ENCODE measurements around the gene BTG3.

Gene BTG3

DNA sequence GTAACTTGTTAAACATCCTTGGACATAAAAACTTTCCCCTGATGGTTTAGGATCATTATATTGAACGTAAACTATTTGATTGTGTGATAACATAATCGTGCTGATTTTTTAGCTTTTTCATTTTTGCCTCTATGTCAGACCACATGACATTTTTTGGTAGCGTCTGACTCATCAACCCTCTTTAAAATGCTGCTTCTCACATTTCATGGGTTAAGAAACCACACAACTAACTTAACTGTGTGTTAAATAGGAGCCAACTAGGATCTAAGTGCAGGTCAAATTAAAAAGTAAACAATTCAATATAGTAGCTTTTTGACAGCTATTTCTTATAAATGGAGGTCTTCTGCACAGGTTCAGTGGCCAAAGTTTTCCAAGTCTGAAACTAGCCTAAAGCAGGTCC is 9.8 kb downstream of the BTG3 start:
- DNase-seq (ENCODE audit: low read depth, low spot score): peak; percentile 67
- in situ Hi-C loops (cut with HindIII; ENCODE audit: low sequenced_read_pairs): no loop called here
- no peak overlapping the region for H3K4me3 ChIP-seq (ENCODE audit: low read depth, low read length)
- TF ChIP-seq, protein P1, sequence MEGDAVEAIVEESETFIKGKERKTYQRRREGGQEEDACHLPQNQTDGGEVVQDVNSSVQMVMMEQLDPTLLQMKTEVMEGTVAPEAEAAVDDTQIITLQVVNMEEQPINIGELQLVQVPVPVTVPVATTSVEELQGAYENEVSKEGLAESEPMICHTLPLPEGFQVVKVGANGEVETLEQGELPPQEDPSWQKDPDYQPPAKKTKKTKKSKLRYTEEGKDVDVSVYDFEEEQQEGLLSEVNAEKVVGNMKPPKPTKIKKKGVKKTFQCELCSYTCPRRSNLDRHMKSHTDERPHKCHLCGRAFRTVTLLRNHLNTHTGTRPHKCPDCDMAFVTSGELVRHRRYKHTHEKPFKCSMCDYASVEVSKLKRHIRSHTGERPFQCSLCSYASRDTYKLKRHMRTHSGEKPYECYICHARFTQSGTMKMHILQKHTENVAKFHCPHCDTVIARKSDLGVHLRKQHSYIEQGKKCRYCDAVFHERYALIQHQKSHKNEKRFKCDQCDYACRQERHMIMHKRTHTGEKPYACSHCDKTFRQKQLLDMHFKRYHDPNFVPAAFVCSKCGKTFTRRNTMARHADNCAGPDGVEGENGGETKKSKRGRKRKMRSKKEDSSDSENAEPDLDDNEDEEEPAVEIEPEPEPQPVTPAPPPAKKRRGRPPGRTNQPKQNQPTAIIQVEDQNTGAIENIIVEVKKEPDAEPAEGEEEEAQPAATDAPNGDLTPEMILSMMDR (IDR thresholded peaks at IDR 0.05; ENCODE audit: low read depth, low read length): no peak

DNA sequence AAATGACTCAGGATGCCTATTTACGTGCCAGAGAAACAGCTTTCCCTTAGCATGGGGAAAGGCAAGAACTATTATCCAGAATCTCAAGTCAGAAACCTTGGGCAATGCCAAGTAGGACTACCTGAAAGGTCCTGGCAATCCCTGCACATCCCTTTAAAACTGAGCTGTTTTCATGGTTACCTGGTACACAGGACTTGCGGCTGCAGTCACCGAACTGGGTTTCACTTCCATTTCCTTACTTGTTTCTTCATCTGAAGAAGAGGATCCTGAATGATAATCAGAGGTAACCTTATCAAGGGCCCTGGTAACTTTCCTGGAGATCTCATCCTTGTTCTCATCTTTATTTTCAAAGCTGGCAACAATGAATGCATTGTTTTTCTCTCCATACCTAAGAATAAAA is 14.3 kb downstream of the BTG3 start:
- no peak for DNase-seq (ENCODE audit: low read depth, low spot score)
- H3K4me3 ChIP-seq (ENCODE audit: low read depth, low read length): no peak overlapping the region

DNA sequence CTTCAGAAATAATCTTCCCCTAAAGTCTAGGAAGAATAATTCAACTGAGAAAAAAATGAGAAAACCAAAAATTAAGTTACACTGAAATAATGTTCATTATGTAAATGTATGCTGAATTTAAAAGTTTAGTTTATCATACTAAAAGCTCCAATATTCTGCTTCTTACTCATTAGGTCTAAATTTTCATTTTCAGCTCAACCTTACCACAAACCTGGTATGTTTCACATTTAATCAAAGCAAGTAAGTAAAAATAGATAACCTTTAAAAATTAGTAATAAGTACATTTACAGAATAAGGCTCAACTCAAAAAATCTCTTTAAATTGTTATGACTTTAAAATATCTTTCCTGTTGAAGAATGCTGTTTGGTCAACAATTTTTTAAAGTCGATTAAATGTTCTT is 15.0 kb downstream of the BTG3 start:
- in situ Hi-C loops (cut with HindIII; ENCODE audit: low sequenced_read_pairs): no loop called here
- TF ChIP-seq, protein P1 (IDR thresholded peaks at IDR 0.05; ENCODE audit: low read depth, low read length): no peak
- no peak overlapping the region for H3K4me3 ChIP-seq (ENCODE audit: low read depth, low read length)
- DNase-seq (ENCODE audit: low read depth, low spot score): no peak

More for the DNA sequence above, 14.3 kb downstream of the BTG3 start:
- TF ChIP-seq, protein P1 (IDR thresholded peaks at IDR 0.05; ENCODE audit: low read depth, low read length): no peak
- in situ Hi-C loops (cut with HindIII; ENCODE audit: low sequenced_read_pairs): no loop called here

DNA sequence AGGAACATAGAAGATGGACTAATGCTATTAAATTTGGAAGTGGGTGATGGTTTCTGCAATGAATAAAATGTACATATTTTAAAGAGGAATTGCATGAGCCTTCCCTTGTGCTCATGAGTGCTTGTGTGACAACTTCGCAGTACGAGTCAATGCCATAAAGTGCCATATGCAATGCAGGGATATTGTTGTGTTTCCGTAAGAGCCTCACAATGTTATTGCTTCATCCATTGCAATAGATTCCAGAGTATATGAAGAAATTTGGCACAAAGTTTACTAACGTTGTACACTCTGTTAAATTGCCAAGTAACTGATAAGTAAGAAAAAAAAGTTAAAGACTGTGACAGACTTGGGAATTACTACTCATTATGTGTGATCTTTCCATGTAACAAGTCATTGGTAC is 22.3 kb downstream of the BTG3 start:
- DNase-seq (ENCODE audit: low read depth, low spot score): no peak
- in situ Hi-C loops (cut with HindIII; ENCODE audit: low sequenced_read_pairs): no loop called here
- H3K4me3 ChIP-seq (ENCODE audit: low read depth, low read length): no peak overlapping the region
- TF ChIP-seq, protein P1 (IDR thresholded peaks at IDR 0.05; ENCODE audit: low read depth, low read length): no peak

DNA sequence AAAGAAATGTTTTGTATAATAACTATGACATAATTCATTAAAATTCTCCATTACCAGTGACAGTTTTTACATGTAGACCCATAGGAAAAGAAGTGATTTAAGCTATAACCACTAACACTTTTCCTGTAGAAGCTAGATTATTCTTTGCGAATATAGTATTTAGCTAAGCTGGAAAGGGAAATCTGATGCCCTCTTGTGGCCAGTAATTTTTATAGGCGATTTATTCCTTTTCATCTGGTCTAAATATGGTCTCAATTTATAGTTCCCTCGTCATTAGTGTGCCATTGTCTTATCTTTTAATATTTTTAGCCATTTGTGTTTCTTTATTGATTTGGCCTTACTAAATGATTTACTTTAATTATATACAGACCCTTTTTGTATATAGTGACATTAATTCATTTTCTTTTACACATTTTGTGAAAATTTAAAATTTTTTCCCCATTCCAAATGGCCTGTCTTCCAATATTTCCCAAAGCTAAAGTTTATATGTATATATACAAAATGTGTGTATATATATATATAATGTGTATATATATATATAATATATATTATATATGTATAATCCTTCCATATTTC is 26.7 kb downstream of the BTG3 start:
- in situ Hi-C loops (cut with HindIII; ENCODE audit: low sequenced_read_pairs): no loop called here
- TF ChIP-seq, protein P1 (IDR thresholded peaks at IDR 0.05; ENCODE audit: low read depth, low read length): peak; percentile 53
- DNase-seq (ENCODE audit: low read depth, low spot score): peak; percentile 67
- no peak overlapping the region for H3K4me3 ChIP-seq (ENCODE audit: low read depth, low read length)

DNA sequence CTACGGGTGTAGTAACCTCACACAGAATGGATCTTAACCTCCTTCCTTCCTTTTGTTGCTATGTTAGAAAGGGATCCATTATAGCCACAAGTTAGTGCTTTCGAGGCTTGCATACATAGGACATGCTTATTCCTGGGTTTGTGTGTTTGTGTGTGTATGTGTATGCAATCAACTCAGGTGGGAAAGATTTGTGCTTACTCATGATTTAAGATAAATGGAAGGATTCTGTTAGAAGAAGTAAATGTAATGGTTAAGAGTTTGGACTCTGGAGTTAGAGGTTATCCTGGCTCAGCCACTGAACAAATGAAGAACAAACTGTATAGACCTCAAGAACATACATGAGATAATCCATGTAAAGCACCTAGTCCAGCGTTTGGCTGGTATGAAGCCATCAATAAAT is 28.8 kb downstream of the BTG3 start:
- in situ Hi-C loops (cut with HindIII; ENCODE audit: low sequenced_read_pairs): no loop called here
- TF ChIP-seq, protein P1 (IDR thresholded peaks at IDR 0.05; ENCODE audit: low read depth, low read length): no peak
- no peak overlapping the region for H3K4me3 ChIP-seq (ENCODE audit: low read depth, low read length)
- no peak for DNase-seq (ENCODE audit: low read depth, low spot score)

DNA sequence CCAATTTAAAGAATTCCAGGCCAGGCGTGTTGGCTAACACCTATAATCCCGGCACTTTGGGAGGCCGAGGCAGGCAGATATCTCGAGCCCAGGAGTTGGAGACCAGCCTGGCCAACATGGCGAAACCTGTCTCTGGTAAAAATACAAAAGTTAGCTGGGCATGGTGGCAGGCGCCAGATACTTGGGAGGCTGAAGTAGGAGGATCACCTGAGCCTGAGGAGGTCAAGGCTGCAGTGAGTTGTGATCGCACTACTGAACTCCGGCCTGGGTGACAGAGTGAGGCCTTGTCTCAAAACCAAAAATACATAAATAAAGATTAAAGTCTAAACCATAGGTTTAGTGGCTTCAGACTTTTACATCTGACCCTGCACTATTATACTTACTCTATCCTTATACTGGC is 32.4 kb downstream of the BTG3 start:
- in situ Hi-C loops (cut with HindIII; ENCODE audit: low sequenced_read_pairs): no loop called here
- H3K4me3 ChIP-seq (ENCODE audit: low read depth, low read length): no peak overlapping the region
- DNase-seq (ENCODE audit: low read depth, low spot score): no peak
- TF ChIP-seq, protein P1 (IDR thresholded peaks at IDR 0.05; ENCODE audit: low read depth, low read length): no peak
